ENCODE data around the gene TREML1. TPM values are rescaled to one million over a fixed set of nuclear protein-coding genes. Genes with fewer than 3 reads are reported as not detected.

TREML1 gene
- total and polyA plus RNA-seq, 4 donors: 0.08 to 4.5 (median 0.12) TPM; not detected in 1

GRCh38 chr6:41174610-41175009 lies 20.5 kb upstream of the TREML1 start:
- H3K4me1 ChIP-seq (ENCODE audit: control insufficient read depth in 4 of 4, insufficient read depth in 4 of 4, low read length in 3 of 4): no peaks in the 10 kb centered on the region
- TF ChIP-seq YY1 (IDR thresholded peaks at IDR 0.05) (no peak), GABPA (IDR thresholded peaks at IDR 0.05 in 1 of 2, conservative IDR thresholded peaks at IDR 0.05 in 1 of 2) (no peak), HNF4G (IDR thresholded peaks at IDR 0.05) (no peak), ZBTB33 (IDR thresholded peaks at IDR 0.05) (no peak), RXRA (IDR thresholded peaks at IDR 0.05) (no peak), FOXA1 (IDR thresholded peaks at IDR 0.05) (no peak), TAF1 (conservative IDR thresholded peaks at IDR 0.05) (no peak), FOXA2 (IDR thresholded peaks at IDR 0.05) (no peak), HNF4A (conservative IDR thresholded peaks at IDR 0.05) (no peak), JUND (IDR thresholded peaks at IDR 0.05) (no peak), SP1 (IDR thresholded peaks at IDR 0.05) (no peak), RAD21 (IDR thresholded peaks at IDR 0.05) (no peak), EGR1 (IDR thresholded peaks at IDR 0.05; ENCODE audit: low read depth in 2 of 2) (no peak)
- TF ChIP-seq, protein P1, sequence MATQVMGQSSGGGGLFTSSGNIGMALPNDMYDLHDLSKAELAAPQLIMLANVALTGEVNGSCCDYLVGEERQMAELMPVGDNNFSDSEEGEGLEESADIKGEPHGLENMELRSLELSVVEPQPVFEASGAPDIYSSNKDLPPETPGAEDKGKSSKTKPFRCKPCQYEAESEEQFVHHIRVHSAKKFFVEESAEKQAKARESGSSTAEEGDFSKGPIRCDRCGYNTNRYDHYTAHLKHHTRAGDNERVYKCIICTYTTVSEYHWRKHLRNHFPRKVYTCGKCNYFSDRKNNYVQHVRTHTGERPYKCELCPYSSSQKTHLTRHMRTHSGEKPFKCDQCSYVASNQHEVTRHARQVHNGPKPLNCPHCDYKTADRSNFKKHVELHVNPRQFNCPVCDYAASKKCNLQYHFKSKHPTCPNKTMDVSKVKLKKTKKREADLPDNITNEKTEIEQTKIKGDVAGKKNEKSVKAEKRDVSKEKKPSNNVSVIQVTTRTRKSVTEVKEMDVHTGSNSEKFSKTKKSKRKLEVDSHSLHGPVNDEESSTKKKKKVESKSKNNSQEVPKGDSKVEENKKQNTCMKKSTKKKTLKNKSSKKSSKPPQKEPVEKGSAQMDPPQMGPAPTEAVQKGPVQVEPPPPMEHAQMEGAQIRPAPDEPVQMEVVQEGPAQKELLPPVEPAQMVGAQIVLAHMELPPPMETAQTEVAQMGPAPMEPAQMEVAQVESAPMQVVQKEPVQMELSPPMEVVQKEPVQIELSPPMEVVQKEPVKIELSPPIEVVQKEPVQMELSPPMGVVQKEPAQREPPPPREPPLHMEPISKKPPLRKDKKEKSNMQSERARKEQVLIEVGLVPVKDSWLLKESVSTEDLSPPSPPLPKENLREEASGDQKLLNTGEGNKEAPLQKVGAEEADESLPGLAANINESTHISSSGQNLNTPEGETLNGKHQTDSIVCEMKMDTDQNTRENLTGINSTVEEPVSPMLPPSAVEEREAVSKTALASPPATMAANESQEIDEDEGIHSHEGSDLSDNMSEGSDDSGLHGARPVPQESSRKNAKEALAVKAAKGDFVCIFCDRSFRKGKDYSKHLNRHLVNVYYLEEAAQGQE (IDR thresholded peaks at IDR 0.05): no peak
- TF ChIP-seq, protein P2, sequence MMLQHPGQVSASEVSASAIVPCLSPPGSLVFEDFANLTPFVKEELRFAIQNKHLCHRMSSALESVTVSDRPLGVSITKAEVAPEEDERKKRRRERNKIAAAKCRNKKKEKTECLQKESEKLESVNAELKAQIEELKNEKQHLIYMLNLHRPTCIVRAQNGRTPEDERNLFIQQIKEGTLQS (IDR thresholded peaks at IDR 0.05): no peak
- WGBS: 81% methylated on average over 2 of the region's 2 CpGs

DNA sequence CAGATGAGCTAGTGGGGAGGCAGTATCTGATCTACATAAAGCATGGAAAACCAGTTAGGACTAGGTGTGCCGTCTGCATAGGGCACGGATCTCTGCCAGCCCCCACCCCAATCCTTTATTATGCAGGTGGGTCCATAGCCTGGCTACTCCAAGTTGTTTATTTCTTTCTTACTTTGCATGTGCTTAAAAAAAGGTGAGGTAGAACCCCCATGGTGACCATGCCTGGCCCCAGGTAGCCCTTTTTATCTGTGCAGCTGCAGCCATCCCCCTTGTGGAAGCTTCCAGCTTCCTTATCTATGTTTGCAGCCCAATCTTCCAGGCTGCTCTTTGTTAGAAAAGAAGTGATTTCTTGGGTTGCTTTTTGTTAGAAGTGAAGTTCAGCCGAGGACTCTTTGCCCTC lies 17.8 kb upstream of the TREML1 start:
- Histone ChIP-seq H3K9ac (ENCODE audit: low read depth in 1 of 2, low read length in 2 of 2) (no peak overlapping the region), H3K27ac (ENCODE audit: low read depth in 1 of 2, low read length in 2 of 2) (no peak overlapping the region), H3K4me3 (ENCODE audit: low read depth in 1 of 3, low read length in 3 of 3) (no peak overlapping the region), H3K4me1 (ENCODE audit: control insufficient read depth in 4 of 4, insufficient read depth in 4 of 4, low read length in 3 of 4) (no peaks in the 10 kb centered on the region), H3K36me3 (ENCODE audit: control insufficient read depth in 4 of 4, insufficient read depth in 3 of 4, low read depth in 1 of 4, low read length in 3 of 4) (no peaks in the 10 kb centered on the region), H3K27me3 (ENCODE audit: control insufficient read depth in 4 of 4, insufficient read depth in 4 of 4, low read length in 3 of 4) (peaks cover 0 to under 1% (median 0%) of the 10 kb centered on the region in 4 donors), H3K9me3 (ENCODE audit: control insufficient read depth in 4 of 4, low read length in 3 of 4) (no peaks in the 10 kb centered on the region)
- TF ChIP-seq YY1 (IDR thresholded peaks at IDR 0.05) (no peak), FOXA2 (IDR thresholded peaks at IDR 0.05) (no peak)
- DNase-seq (ENCODE audit: low spot score): no peak
- 25% methylated on average over 3 of the region's 3 CpGs for WGBS

More at GRCh38 chr6:41174610-41175009, 20.5 kb upstream of the TREML1 start:
- DNase-seq (ENCODE audit: low spot score): no peak
- no peaks in the 10 kb centered on the region for H3K27me3 ChIP-seq (ENCODE audit: control insufficient read depth in 4 of 4, insufficient read depth in 4 of 4, low read length in 3 of 4)
- H3K27ac ChIP-seq (ENCODE audit: low read depth in 1 of 2, low read length in 2 of 2): no peak overlapping the region
- H3K4me3 ChIP-seq (ENCODE audit: low read depth in 1 of 3, low read length in 3 of 3): no peak overlapping the region
- no peaks in the 10 kb centered on the region for H3K9me3 ChIP-seq (ENCODE audit: control insufficient read depth in 4 of 4, low read length in 3 of 4)
- H3K36me3 ChIP-seq (ENCODE audit: control insufficient read depth in 4 of 4, insufficient read depth in 3 of 4, low read depth in 1 of 4, low read length in 3 of 4): no peaks in the 10 kb centered on the region
- no peak overlapping the region for H3K9ac ChIP-seq (ENCODE audit: low read depth in 1 of 2, low read length in 2 of 2)

All from liver (tissue), 9 donors.